ENCODE results near the gene PEX26. TPM values are rescaled to one million over a fixed set of nuclear protein-coding genes. Genes with fewer than 3 reads are reported as not detected.
"Not testable (repeated sequence)": the region's sequence is repeated elsewhere in the genome, so short reads cannot be mapped to it uniquely, and the experiment has no call there.

The PEX26 gene
- total RNA-seq, 1 experiment from 2014 or later, result 30.6 TPM

GRCh38 chr22:18070556-18071306 lies 7.1 kb upstream of the PEX26 start:
- BruUV-seq (replicated peaks), result no TSS peak
- Histone ChIP-seq H3K79me2 (ENCODE audit: low read length) (no peaks in the 10 kb centered on the region), H3K4me2 (ENCODE audit: low read length) (no peak overlapping the region), H3F3A (ENCODE audit: low read length, unreplicated experiment) (no peaks in the 10 kb centered on the region), H3K36me3 (ENCODE audit: low read depth, low read length) (no peaks in the 10 kb centered on the region), H3K27me3 (ENCODE audit: low read length) (no peaks in the 10 kb centered on the region), H2AFZ (ENCODE audit: low read length) (peak overlapping the region; percentile 30; the same call in 1 of the 2 replicates), H3K27ac (ENCODE audit: low read length) (peak overlapping the region; percentile 25; the same call in 1 of the 2 replicates), H4K20me1 (ENCODE audit: low read length) (no peaks in the 10 kb centered on the region), H3K9me2 (replicated peaks; ENCODE audit: low read length) (no peaks in the 10 kb centered on the region), H3K9me3 (ENCODE audit: low read length) (no peaks in the 10 kb centered on the region), H3K4me3 (ENCODE audit: low read length) (no peak overlapping the region), H3K4me1 (ENCODE audit: insufficient read depth, low read length) (peaks cover 11% of the 10 kb centered on the region), H3K9ac (ENCODE audit: low read length) (no peak overlapping the region)
- ATAC-seq (peak; percentile 50), DNase-seq (peak; percentile 46)
- ChIA-PET POLR2A (ENCODE audit: unreplicated experiment) (no interaction called here), CTCF (no interaction called here)
- intact Hi-C loops (cut with micrococcal nuclease), result no loop called here
- peak; percentile 51 for TF ChIP-seq CTCF (conservative IDR thresholded peaks at IDR 0.05; ENCODE audit: low read depth, low read length)
- TF ChIP-seq EZH2 (IDR thresholded peaks at IDR 0.05; ENCODE audit: low read length, unreplicated experiment), result no peak

GRCh38 chr22:18071307-18071967 lies 6.4 kb upstream of the PEX26 start:
- H3F3A ChIP-seq (ENCODE audit: low read length, unreplicated experiment); H3K9ac ChIP-seq (ENCODE audit: low read length); H3K27ac ChIP-seq (ENCODE audit: low read length); H4K20me1 ChIP-seq (ENCODE audit: low read length); H3K4me2 ChIP-seq (ENCODE audit: low read length); H3K9me2 ChIP-seq (replicated peaks; ENCODE audit: low read length); CTCF ChIA-PET; H3K9me3 ChIP-seq (ENCODE audit: low read length); H3K27me3 ChIP-seq (ENCODE audit: low read length); intact Hi-C loops (cut with micrococcal nuclease); DNase-seq; ATAC-seq; H3K36me3 ChIP-seq (ENCODE audit: low read depth, low read length); POLR2A ChIA-PET (ENCODE audit: unreplicated experiment); H2AFZ ChIP-seq (ENCODE audit: low read length); H3K4me3 ChIP-seq (ENCODE audit: low read length); H3K79me2 ChIP-seq (ENCODE audit: low read length); BruUV-seq (replicated peaks): not testable (repeated sequence)
- peaks cover 16% of the 10 kb centered on the region for H3K4me1 ChIP-seq (ENCODE audit: insufficient read depth, low read length)

GRCh38 chr22:18071968-18072310 lies 5.9 kb upstream of the PEX26 start:
- ATAC-seq, result no peak
- CTCF ChIA-PET, result no interaction called here
- H3K27me3 ChIP-seq (ENCODE audit: low read length), result no peaks in the 10 kb centered on the region
- H3K27ac ChIP-seq (ENCODE audit: low read length), result no peak overlapping the region
- peaks cover 4% of the 10 kb centered on the region for H3K79me2 ChIP-seq (ENCODE audit: low read length)
- H3K4me1 ChIP-seq (ENCODE audit: insufficient read depth, low read length), result peaks cover 21% of the 10 kb centered on the region
- no peak for TF ChIP-seq CTCF (conservative IDR thresholded peaks at IDR 0.05; ENCODE audit: low read depth, low read length)
- TF ChIP-seq EZH2 (IDR thresholded peaks at IDR 0.05; ENCODE audit: low read length, unreplicated experiment), result no peak
- intact Hi-C loops (cut with micrococcal nuclease), result no loop called here
- no peaks in the 10 kb centered on the region for H3K9me2 ChIP-seq (replicated peaks; ENCODE audit: low read length)
- H3K36me3 ChIP-seq (ENCODE audit: low read depth, low read length), result no peaks in the 10 kb centered on the region
- no peaks in the 10 kb centered on the region for H3K9me3 ChIP-seq (ENCODE audit: low read length)
- H3K9ac ChIP-seq (ENCODE audit: low read length), result no peak overlapping the region
- no TSS peak for BruUV-seq (replicated peaks)
- H3K4me2 ChIP-seq (ENCODE audit: low read length), result no peak overlapping the region
- H2AFZ ChIP-seq (ENCODE audit: low read length), result no peak overlapping the region
- no peaks in the 10 kb centered on the region for H4K20me1 ChIP-seq (ENCODE audit: low read length)
- no peak for DNase-seq
- H3F3A ChIP-seq (ENCODE audit: low read length, unreplicated experiment), result no peaks in the 10 kb centered on the region
- no peak overlapping the region for H3K4me3 ChIP-seq (ENCODE audit: low read length)
- POLR2A ChIA-PET (ENCODE audit: unreplicated experiment), result no interaction called here

Data from PC-3 (cell line).